GM19455 (cell line): ENCODE results near the gene COPG2.

ENCODE experiments used
- ATAC-seq: cut with Tn5 transposase; IDR thresholded peaks from one replicate; pipeline ENCODE4 v1.9.1; 2021; ENCODE audit not compliant: unreplicated experiment

Gene COPG2

GRCh38 chr7:130500910-130501309, 167.6 kb downstream of the COPG2 start:
- ATAC-seq = no peak

- ATAC-seq = no peak
Observed at GRCh38 chr7:130500463-130500862, 168.1 kb downstream of the COPG2 start.

DNA sequence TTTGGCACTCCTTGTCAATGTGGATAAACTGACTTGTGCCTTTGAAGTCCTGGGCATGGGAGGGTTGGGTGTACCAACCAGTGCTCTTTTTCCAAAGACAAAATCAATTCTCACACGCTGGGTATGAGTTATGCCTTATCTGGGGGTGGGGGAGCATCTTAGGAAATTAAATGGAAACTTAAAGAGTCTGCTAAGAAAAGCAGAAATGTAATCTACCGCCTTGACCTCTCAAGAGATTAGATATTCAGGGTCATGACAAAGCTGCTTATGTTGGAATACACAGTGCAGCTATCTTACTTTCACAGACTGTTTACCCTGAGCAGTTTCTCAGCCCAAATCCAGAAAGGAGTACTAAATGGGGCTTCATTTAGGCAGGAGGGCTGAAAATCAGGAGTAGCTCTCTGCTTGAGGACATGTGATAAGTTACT, 174.1 kb downstream of the COPG2 start:
- no peak for ATAC-seq

- ATAC-seq = no peak
Observed at GRCh38 chr7:130493275-130493873, 175.2 kb downstream of the COPG2 start.

DNA sequence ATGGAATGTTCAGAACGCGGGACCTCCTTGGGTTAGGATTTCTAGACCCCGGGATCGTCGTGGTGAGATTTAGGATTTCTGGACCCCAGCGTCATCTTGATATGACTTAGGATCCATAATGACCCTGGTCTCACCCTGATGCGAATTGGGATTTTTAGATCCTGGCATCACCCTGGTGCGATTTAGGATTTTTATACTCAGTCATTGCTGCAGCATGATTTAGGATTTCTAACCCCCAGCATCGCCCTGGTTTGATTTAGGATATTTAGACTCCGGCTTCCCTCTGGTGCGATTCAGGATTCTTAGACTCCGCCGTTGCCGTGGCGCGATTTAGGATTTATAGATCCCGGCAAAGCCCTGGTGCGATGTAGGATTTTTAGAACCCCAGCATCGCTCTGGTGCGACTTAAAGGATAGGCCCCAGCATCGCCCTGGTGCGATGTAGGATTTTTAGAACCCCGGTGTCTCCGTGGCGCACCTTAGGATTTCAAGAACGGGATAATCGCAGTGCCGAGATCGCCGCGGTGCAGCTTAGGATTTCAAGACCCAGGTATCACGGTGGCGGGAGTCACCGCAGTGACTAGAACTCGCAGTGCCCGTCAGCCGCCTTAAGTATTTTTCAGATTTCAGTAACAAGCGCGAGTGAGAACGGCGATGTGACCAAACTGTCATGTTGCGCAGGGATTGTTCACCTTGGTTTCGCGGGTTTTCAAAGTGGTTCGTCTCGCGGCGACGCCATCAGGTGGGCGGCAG, 175.8 kb downstream of the COPG2 start:
- ATAC-seq = no peak

GRCh38 chr7:130491841-130492522, 176.6 kb downstream of the COPG2 start, which contains the start of gene MEST:
Gene MEST, plus strand, starts transcription at chr7:130492085. Its CDS starts 229 bp downstream, at chr7:130492314.
- ATAC-seq = no peak

- no peak for ATAC-seq
Observed at GRCh38 chr7:130490888-130491804, 177.4 kb downstream of the COPG2 start.

GRCh38 chr7:130490311-130490791, 178.2 kb downstream of the COPG2 start:
- ATAC-seq = no peak

GRCh38 chr7:130489140-130489983, 179.2 kb downstream of the COPG2 start:
- ATAC-seq = no peak

- ATAC-seq = no peak
Observed at GRCh38 chr7:130488392-130489139, 180.0 kb downstream of the COPG2 start.

GRCh38 chr7:130486954-130487436, 181.6 kb downstream of the COPG2 start:
- ATAC-seq = no peak

- peak; percentile 51 for ATAC-seq
Observed at GRCh38 chr7:130486114-130486953, 182.2 kb downstream of the COPG2 start.

DNA sequence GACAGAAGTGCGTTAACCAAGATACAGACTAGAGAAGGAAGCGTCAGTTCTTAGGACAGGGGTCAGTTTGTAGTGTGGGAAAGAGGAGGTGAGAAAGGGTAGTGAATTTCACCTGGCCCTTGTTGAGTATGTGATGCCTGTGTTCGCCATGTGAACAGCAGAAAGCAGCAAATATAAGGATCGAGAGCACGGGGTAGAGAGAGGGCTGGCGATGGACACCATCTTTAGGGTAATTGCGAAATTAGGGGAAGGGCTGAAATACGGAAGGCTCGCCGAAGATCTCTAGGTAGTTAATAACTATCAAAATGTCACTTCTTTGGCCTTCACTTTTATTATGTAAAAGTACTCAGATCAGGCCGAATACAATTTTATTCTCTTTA, 182.8 kb downstream of the COPG2 start:
- ATAC-seq = no peak

GRCh38 chr7:130483031-130483430, 185.5 kb downstream of the COPG2 start:
- no peak for ATAC-seq

GRCh38 chr7:130481898-130482297, 186.7 kb downstream of the COPG2 start:
- no peak for ATAC-seq

GRCh38 chr7:130479716-130480400, 188.7 kb downstream of the COPG2 start:
- no peak for ATAC-seq

DNA sequence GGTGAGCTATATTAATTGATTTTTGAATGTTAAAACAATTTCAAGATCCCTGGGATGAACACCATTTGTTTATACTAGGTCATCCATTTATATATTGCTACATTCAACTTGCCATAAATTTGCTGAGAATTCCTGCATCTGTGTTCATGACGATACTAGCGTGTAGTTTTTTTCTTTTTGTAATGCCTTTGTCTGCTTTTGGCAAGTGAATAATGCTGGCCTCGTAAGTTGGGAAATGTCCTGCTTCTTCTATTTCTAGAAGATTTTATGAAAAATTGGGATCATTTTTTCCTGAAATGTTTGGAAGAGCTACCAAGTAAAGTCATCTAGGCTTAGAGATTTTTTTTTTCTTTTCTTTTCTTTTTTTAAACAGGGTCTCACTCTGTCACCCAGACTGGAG, 189.6 kb downstream of the COPG2 start:
- ATAC-seq = no peak
